Lung (tissue), 12 donors: Measurements from ENCODE around the gene TRPT1. TPM values are rescaled to one million over a fixed set of nuclear protein-coding genes. Genes with fewer than 3 reads are reported as not detected.
A peak's percentile ranks its signal among the peaks of the same experiment; 100 is the strongest.

Experiments
- ATAC-seq: fragments of 200-7000 bp; cut with Tn5 transposase; one replicate; pipeline ENCODE4 v1.9.1; 2020; ENCODE audit warnings: moderate number of reproducible peaks; ENCODE audit not compliant: insufficient read depth, low FRiP score
- DNase-seq, 3 donors: peaks; one replicate each; pipeline ENCODE4 v3.0.0-alpha.2; 2013 to 2017
- H3K27ac ChIP-seq, 2 donors: one replicate each; pipeline ENCODE4 v1.5.1; 2013; ENCODE audit warnings: mild to moderate bottlenecking in 2 of 2, moderate library complexity in 2 of 2, control low read depth in 1 of 2, inconsistent platforms in 1 of 2, low read depth in 1 of 2, low read length in 1 of 2
- H3K27me3 ChIP-seq, 3 donors: one replicate each; pipeline ENCODE4 v1.5.1; 2013; ENCODE audit warnings: low read length in 2 of 3; ENCODE audit not compliant: control insufficient read depth in 3 of 3, insufficient read depth in 3 of 3
- H3K36me3 ChIP-seq, 4 donors: one replicate each; pipeline ENCODE4 v1.5.1; 2013; ENCODE audit warnings: low read length in 4 of 4, mild to moderate bottlenecking in 1 of 4, moderate library complexity in 1 of 4; ENCODE audit not compliant: control insufficient read depth in 4 of 4, insufficient read depth in 4 of 4
- H3K4me1 ChIP-seq, 5 donors: one replicate each; pipeline ENCODE4 v1.5.1; 2013; ENCODE audit warnings: low read length in 5 of 5, mild to moderate bottlenecking in 2 of 5, moderate library complexity in 1 of 5; ENCODE audit not compliant: control insufficient read depth in 5 of 5, insufficient read depth in 5 of 5
- H3K4me3 ChIP-seq: one replicate; pipeline ENCODE4 v1.5.1; 2013; ENCODE audit warnings: mild to moderate bottlenecking, control low read depth, moderate library complexity
- H3K9ac ChIP-seq, 2 donors: one replicate each; pipeline ENCODE4 v1.5.1; 2013; ENCODE audit warnings: low read length in 2 of 2, control low read depth in 1 of 2; ENCODE audit not compliant: insufficient read depth in 1 of 2
- H3K9me3 ChIP-seq, 4 donors: one replicate each; pipeline ENCODE4 v1.5.1; 2013; ENCODE audit warnings: low read length in 3 of 4, mild to moderate bottlenecking in 1 of 4, moderate library complexity in 1 of 4; ENCODE audit not compliant: control insufficient read depth in 4 of 4, insufficient read depth in 3 of 4
- CTCF ChIP-seq: IDR thresholded peaks from 2 replicates; pipeline ENCODE4 v1.5.1; 2012; ENCODE audit warnings: mild to moderate bottlenecking; ENCODE audit errors: control extremely low read depth, extremely low read depth
- WGBS, 2 donors: extraction: QIAGEN DNeasy Blood & Tissue Kit; methylation state at CpG; one replicate each; pipeline ENCODE4 v1.1.7; 2013; 5-methylcytosine and 5-hydroxymethylcytosine counted together
- polyA plus RNA-seq, 2 donors: library from polyadenylated mRNA; stranded (reverse); fragments of 200-250 nt; gene quantifications; one replicate each; pipeline ENCODE4 v1.2.1, GENCODE V29; 2013
- total RNA-seq, 2 donors: library from RNA; depleted of rRNA in 1 of 2; stranded (reverse); fragments of >200 nt in 1 of 2; gene quantifications; one replicate each; pipeline ENCODE4 v1.2.1, GENCODE V29; 2014 to 2021
- donor health status: control.
- donor health status: control.
- donor health status: Bipolar disorder and iron deficiency.
- donor health status: healthy.
- donor health status: DM: yes; HTN: yes; CAD: no.

TRPT1 gene
- total and polyA plus RNA-seq, 4 donors: 18.3 to 62.5 (median 34.3) TPM

- H3K9me3 ChIP-seq: no peaks in the 10 kb centered on the region
- peak overlapping the region; percentile 96 to 99 for H3K27ac ChIP-seq
- H3K4me1 ChIP-seq: peaks cover 0 to 28% (median 8%) of the 10 kb centered on the region in 5 donors
- peak overlapping the region; percentile 25 to 63 for H3K9ac ChIP-seq
- DNase-seq: peak; percentile 55 to 65 (median 64)
- ATAC-seq: peak; percentile 2
- H3K27me3 ChIP-seq: no peaks in the 10 kb centered on the region
- TF ChIP-seq CTCF: no peak
- H3K4me3 ChIP-seq: peak overlapping the region; percentile 39
- H3K36me3 ChIP-seq: peaks cover 2 to 26% (median 11%) of the 10 kb centered on the region in 4 donors
- 1 to 2% methylated on average over 29 to 34 of the region's 34 CpGs for WGBS, 2 donors
Measured at GRCh38 chr11:64268893-64269539, 43.0 kb upstream of the TRPT1 start.

- Histone ChIP-seq H3K9ac (no peak overlapping the region), H3K4me3 (no peak overlapping the region), H3K9me3 (no peaks in the 10 kb centered on the region), H3K4me1 (peaks cover 0 to 28% (median 8%) of the 10 kb centered on the region in 5 donors), H3K27me3 (no peaks in the 10 kb centered on the region), H3K36me3 (peaks cover 2 to 33% (median 12%) of the 10 kb centered on the region in 4 donors), H3K27ac (peak overlapping the region; percentile 96 to 99)
- peak in 2 of 3 donors; percentile 73 to 81 for DNase-seq
- 28 to 30% methylated on average over 23 of the region's 23 CpGs for WGBS, 2 donors
- ATAC-seq: no peak
- TF ChIP-seq CTCF: no peak
Measured at GRCh38 chr11:64268025-64268892, 42.3 kb upstream of the TRPT1 start.

GRCh38 chr11:64267207-64267945 lies 41.4 kb upstream of the TRPT1 start:
- TF ChIP-seq CTCF: no peak
- Histone ChIP-seq H3K9me3 (no peaks in the 10 kb centered on the region), H3K4me3 (no peak overlapping the region), H3K27me3 (no peaks in the 10 kb centered on the region), H3K27ac (peak overlapping the region; percentile 96 to 99), H3K4me1 (peaks cover 0 to 26% (median 8%) of the 10 kb centered on the region in 5 donors), H3K9ac (no peak overlapping the region), H3K36me3 (peaks cover 2 to 42% (median 11%) of the 10 kb centered on the region in 4 donors)
- no peak for ATAC-seq
- DNase-seq: no peak
- 79 to 85% methylated on average over 27 of the region's 27 CpGs for WGBS, 2 donors
